CD4-positive, alpha-beta T cell treated with Interleukin-2 at 100 ng/mL for 4 hours (primary cell): Measurements from ENCODE around the gene CYP19A1.

ENCODE experiments used
- DNase-seq: peaks from one replicate; pipeline ENCODE4 v3.0.0-alpha.2; 2020; ENCODE audit warnings: low spot score

The CYP19A1 gene

DNA sequence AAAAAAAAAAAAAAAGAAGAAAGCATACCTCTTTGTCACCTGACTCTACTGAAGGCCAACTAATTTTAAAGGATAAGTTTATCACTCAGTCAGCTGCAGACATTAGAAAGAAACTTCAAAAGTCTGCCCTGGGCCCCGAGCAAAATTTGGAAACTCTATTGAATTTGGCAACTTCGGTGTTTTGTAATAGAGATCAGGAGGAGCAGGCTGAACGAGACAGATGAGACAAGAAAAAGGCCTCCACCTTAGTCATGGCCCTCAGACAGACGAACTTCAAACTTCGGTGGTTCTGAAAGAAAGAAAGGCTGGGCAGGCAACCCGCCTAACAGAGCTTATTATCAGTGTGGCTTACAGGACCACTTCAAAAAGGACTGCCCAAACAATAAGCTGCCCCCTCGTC is 21.6 kb upstream of the CYP19A1 start:
- no peak for DNase-seq

DNA sequence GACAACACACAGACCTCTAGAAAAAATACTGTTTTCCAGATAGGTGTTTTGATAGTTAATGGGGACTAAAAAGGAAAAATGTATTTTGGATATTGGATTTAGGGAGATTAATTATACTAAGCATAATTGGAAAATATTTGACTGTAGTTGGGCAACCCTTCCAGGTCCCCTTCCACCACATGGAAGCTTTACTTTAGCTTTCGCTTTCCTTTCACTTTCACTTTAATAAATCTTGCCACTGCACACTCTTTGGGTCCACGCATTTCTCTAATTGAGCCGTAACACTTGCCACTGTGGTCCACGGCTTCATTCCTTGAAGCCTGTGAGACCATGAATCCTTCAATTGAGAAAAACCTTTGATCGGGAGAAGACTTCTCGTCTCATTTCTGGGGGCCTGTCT is 18.6 kb upstream of the CYP19A1 start:
- DNase-seq: no peak

DNA sequence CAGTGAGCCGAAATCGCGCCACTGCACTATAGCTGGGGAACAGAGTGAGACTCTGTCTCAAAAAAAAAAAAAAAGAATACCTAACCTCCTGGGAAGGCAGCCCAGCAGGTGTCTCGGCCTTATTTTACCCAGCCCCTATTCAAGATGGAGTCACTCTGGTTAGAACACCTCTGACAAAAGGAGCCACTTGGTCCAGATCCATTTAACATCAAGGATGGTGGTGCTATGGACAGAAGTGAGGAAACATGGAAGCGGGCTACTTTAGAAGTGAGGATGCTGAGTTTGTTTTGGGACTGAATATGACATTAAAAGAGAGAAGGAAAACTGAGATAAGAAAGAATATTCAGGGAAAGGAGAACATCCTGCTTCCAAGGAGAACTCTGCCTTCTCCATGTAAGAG is 17.8 kb upstream of the CYP19A1 start:
- no peak for DNase-seq

DNA sequence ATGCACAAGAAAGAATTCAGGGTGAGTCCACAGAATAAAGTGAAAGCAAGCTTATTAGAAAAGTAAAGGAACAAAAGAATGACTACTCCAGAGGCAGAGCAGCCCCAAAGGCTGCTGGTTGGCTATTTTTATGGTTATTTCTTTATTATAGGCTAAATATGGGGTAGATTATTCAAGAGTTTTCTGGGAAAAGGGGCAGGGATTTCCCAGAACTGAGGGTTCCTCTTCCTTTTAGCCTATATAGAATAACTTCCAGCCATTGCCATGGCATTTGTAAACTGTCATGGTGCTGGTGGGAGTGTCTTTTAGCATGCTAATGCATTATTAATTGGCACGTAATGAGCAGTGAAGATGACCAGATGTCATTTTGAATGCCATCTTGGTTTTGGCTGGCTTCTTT is 16.7 kb upstream of the CYP19A1 start:
- no peak for DNase-seq

DNA sequence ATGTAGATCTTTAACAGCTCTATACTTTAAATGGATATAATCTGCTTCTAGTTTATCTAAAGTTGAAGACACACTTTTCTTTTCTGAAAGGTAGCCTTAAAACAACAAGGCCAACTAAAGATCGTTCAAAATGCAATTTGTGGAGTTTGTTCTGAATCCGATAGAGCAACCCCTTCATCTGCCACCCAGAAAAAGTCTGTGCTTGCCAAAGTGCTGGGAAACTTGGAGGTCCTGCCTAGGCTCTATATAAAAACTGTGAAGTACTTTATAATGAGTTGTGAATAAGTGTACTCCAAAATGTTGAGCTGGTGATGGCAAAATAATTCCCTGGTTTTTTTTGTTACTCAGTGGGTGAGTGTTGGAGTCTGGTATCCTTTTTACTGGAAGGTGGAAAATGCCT is 15.6 kb upstream of the CYP19A1 start:
- DNase-seq: no peak

DNA sequence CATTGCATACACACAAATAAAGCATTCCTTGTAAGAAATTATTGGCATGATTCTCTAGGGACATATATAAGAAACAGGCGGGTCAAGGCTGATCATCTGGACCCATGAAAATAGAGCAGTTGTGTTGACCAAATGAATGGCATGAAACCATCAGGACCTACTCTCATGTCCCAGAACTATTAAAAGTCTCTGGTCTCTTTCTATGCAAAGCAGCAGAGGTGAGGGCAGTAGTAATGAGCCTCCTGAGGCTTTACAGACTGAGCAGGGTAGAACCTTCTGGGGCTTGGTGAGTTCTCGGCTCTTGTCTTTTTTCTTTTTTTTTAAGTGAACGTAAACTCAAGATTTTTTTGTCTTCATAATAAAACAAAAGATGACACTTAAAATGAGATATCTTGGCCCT is 12.3 kb upstream of the CYP19A1 start:
- no peak for DNase-seq

- DNase-seq: no peak
Measured at GRCh38 chr15:51349156-51349844, 10.9 kb upstream of the CYP19A1 start.

DNA sequence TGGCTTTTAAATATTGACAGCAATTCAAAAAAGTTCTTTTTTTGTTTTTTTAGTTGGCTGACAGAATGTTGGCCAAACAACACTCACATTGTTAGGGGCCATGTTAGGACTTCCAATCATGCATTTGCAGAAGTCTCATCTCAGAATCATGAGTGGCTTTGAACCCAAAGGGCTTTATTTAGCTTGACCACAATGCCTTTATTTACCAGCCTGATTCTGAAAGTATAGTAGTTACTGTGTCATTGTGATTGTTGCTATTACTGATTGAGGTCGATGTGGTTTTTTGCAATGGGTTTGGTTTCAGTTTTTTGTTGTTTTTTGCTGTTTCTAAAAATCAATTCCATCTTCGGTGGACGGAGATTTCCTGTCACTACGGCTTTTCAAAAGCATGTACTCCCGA is 10.3 kb upstream of the CYP19A1 start:
- no peak for DNase-seq

- no peak for DNase-seq
Measured at GRCh38 chr15:51346136-51346535, 7.7 kb upstream of the CYP19A1 start.

DNA sequence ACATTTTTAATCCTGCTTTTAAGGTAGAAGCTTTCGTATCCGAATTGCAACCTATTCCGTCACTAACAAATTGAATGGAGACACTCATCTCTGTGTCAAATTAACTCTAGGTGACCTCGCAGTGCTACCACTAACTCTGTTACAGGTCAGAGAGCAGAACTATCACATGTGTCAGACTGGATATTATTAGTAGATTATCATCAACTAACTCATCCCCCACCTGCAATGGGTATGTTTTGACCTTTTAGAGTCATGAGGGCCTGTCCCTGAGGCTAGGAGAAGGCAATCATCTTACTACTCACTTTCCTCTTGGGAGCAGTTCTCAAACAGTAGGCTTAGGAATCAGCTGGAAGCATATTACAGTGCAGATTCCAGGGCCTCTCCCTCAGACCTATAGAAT is 5.1 kb upstream of the CYP19A1 start:
- no peak for DNase-seq

GRCh38 chr15:51342227-51342999 is 4.0 kb upstream of the CYP19A1 start:
- no peak for DNase-seq

DNA sequence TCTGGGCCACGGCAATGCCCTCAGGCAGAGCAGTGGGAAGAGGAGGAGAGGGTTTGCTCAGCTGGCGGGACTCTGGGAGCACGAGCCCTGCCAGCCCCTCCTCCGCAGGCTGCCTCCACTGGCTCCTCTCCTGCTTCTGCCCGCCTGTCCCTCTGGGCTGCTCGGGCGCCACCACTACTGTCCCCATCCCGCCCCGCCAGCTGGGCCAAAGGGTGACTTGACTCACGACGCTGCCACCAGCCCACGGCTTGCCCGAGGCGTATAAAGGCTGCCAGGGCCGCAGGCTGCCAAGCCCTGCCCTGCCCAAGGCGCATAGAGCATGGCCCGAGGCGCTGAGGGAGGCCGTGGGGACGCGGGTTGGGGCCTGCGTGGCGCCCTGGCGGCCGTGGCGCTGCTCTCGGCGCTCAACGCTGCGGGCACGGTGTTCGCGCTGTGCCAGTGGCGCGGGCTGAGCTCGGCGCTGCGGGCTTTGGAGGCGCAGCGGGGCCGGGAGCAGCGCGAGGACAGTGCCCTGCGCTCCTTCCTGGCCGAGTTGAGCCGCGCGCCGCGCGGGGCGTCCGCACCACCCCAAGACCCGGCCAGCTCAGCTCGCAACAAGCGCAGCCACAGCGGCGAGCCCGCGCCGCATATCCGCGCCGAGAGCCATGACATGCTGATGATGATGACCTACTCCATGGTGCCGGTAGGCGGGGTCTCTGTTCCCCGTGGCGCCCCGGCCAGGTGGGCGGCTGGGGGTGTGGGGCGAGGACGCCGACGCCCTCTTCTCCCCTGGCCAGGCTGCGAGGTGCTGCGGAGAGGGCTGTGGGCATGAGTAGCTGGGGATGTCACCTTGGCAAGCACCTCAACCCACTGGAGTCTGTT is 3.2 kb upstream of the CYP19A1 start, which contains the start of gene GLDN:
Gene GLDN (plus strand): TSS at position 290 of the 861 bp plus-strand sequence. CDS start 30 bp downstream, at position 320.
- no peak for DNase-seq

GRCh38 chr15:51335538-51336410 is 2.6 kb downstream of the CYP19A1 start:
- no peak for DNase-seq

GRCh38 chr15:51335087-51335486 is 3.3 kb downstream of the CYP19A1 start:
- no peak for DNase-seq

- no peak for DNase-seq
Measured at GRCh38 chr15:51334011-51334451, 4.4 kb downstream of the CYP19A1 start.

DNA sequence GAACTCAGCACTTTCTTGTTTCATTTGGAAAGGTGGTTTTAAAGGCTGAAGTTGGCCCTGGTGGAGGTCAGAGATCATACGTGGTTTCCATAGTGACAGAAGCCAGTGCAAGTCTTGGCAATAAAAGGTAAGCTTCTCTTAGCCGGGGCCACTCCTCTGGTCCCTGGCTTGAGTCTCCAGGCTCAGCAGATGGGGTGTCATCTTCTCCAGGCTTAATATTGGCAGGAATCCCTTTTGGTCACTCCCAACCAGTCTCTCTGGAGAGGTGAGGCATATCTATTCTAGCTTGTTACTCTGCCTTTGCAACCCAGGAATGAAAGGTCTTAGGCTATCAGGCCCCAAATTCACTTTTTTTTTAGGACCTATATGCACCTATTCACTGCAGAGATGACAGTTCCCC is 4.8 kb downstream of the CYP19A1 start:
- no peak for DNase-seq

- no peak for DNase-seq
Measured at GRCh38 chr15:51332206-51333147, 5.9 kb downstream of the CYP19A1 start.

GRCh38 chr15:51331141-51331540 is 7.3 kb downstream of the CYP19A1 start:
- DNase-seq: no peak

DNA sequence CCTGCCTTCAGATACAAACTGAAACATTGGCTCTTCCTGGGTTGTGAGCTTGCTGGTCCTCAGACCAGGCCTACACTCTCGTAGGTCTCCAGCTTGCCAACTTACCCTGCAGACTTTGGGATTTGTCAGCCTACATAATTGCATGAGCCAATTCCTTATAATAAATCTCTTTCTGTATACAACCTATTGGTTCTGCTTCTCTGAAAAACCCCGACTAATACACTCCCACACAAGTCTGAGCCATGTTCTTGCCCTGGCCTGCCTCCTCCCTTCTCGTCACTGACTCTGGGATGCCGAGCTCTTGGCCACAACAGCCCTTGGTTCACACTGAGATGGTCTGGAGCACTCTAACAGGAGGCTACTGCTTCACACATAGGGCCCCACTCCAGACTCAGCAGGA is 9.5 kb downstream of the CYP19A1 start:
- no peak for DNase-seq

GRCh38 chr15:51327081-51327480 is 11.3 kb downstream of the CYP19A1 start:
- no peak for DNase-seq
